ENCODE results near the gene CYP4F2.
"Not testable (repeated sequence)": the region's sequence is repeated elsewhere in the genome, so short reads cannot be mapped to it uniquely, and the experiment has no call there.

Gene CYP4F2

GRCh38 chr19:15900504-15900903 is 2.6 kb upstream of the CYP4F2 start:
- Histone ChIP-seq H3K36me3 (ENCODE audit: insufficient read depth, low read length) (no peaks in the 10 kb centered on the region), H3K27me3 (ENCODE audit: insufficient read depth, low read length) (peaks cover 8% of the 10 kb centered on the region; the same call in 1 of the 2 replicates), H2AFZ (ENCODE audit: low read length, unreplicated experiment) (no peak overlapping the region), H3K4me3 (ENCODE audit: low read depth, low read length) (no peak overlapping the region), H3K4me1 (ENCODE audit: control insufficient read depth, insufficient read depth, low read length, unreplicated experiment) (no peaks in the 10 kb centered on the region), H3K27ac (ENCODE audit: low read depth, low read length) (no peak overlapping the region), H3K79me2 (ENCODE audit: control insufficient read depth, insufficient read depth, low read length, unreplicated experiment) (no peaks in the 10 kb centered on the region)

DNA sequence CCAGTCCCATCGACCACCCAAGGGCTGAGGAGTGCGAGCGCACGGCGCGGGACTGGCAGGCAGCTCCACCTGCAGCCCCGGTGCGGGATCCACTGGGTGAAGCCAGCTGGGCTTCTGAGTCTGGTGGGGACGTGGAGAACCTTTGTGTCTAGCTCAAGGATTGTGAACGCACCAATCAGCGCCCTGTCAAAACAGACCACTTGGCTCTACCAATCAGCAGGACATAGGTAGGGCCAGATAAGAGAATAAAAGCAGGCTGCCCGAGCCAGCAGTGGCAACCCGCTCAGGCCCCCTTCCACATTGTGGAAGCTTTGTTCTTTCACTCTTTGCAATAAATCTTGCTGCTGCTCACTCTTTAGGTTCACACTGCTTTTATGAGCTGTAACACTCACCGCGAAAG is 2.2 kb upstream of the CYP4F2 start:
- not testable (repeated sequence) for H3K79me2 ChIP-seq (ENCODE audit: control insufficient read depth, insufficient read depth, low read length, unreplicated experiment); H3K4me1 ChIP-seq (ENCODE audit: control insufficient read depth, insufficient read depth, low read length, unreplicated experiment); H3K27me3 ChIP-seq (ENCODE audit: insufficient read depth, low read length); H3K27ac ChIP-seq (ENCODE audit: low read depth, low read length); H3K4me3 ChIP-seq (ENCODE audit: low read depth, low read length); H2AFZ ChIP-seq (ENCODE audit: low read length, unreplicated experiment); H3K36me3 ChIP-seq (ENCODE audit: insufficient read depth, low read length)

GRCh38 chr19:15899561-15899960 is 1.7 kb upstream of the CYP4F2 start:
- not testable (repeated sequence) for H3K27me3 ChIP-seq (ENCODE audit: insufficient read depth, low read length); H3K4me3 ChIP-seq (ENCODE audit: low read depth, low read length); H2AFZ ChIP-seq (ENCODE audit: low read length, unreplicated experiment); H3K27ac ChIP-seq (ENCODE audit: low read depth, low read length); H3K36me3 ChIP-seq (ENCODE audit: insufficient read depth, low read length); H3K4me1 ChIP-seq (ENCODE audit: control insufficient read depth, insufficient read depth, low read length, unreplicated experiment); H3K79me2 ChIP-seq (ENCODE audit: control insufficient read depth, insufficient read depth, low read length, unreplicated experiment)

- peaks cover 8% of the 10 kb centered on the region; the same call in 1 of the 2 replicates for H3K27me3 ChIP-seq (ENCODE audit: insufficient read depth, low read length)
- H3K27ac ChIP-seq (ENCODE audit: low read depth, low read length) = no peak overlapping the region
- no peaks in the 10 kb centered on the region for H3K36me3 ChIP-seq (ENCODE audit: insufficient read depth, low read length)
- no peak overlapping the region for H2AFZ ChIP-seq (ENCODE audit: low read length, unreplicated experiment)
- no peaks in the 10 kb centered on the region for H3K79me2 ChIP-seq (ENCODE audit: control insufficient read depth, insufficient read depth, low read length, unreplicated experiment)
- no peaks in the 10 kb centered on the region for H3K4me1 ChIP-seq (ENCODE audit: control insufficient read depth, insufficient read depth, low read length, unreplicated experiment)
- no peak overlapping the region for H3K4me3 ChIP-seq (ENCODE audit: low read depth, low read length)
These were observed 692 bp downstream of the CYP4F2 start for GRCh38 chr19:15897026-15897737.

GRCh38 chr19:15895876-15896430 is 1.9 kb downstream of the CYP4F2 start:
- Histone ChIP-seq H3K27me3 (ENCODE audit: insufficient read depth, low read length) (peaks cover 5% of the 10 kb centered on the region; the same call in 1 of the 2 replicates), H2AFZ (ENCODE audit: low read length, unreplicated experiment) (no peak overlapping the region), H3K79me2 (ENCODE audit: control insufficient read depth, insufficient read depth, low read length, unreplicated experiment) (no peaks in the 10 kb centered on the region), H3K4me1 (ENCODE audit: control insufficient read depth, insufficient read depth, low read length, unreplicated experiment) (no peaks in the 10 kb centered on the region), H3K36me3 (ENCODE audit: insufficient read depth, low read length) (no peaks in the 10 kb centered on the region), H3K4me3 (ENCODE audit: low read depth, low read length) (no peak overlapping the region), H3K27ac (ENCODE audit: low read depth, low read length) (no peak overlapping the region)

GRCh38 chr19:15894359-15894758 is 3.5 kb downstream of the CYP4F2 start:
- Histone ChIP-seq H3K79me2 (ENCODE audit: control insufficient read depth, insufficient read depth, low read length, unreplicated experiment) (no peaks in the 10 kb centered on the region), H3K27me3 (ENCODE audit: insufficient read depth, low read length) (no peaks in the 10 kb centered on the region), H3K4me3 (ENCODE audit: low read depth, low read length) (no peak overlapping the region), H3K36me3 (ENCODE audit: insufficient read depth, low read length) (no peaks in the 10 kb centered on the region), H3K4me1 (ENCODE audit: control insufficient read depth, insufficient read depth, low read length, unreplicated experiment) (no peaks in the 10 kb centered on the region), H2AFZ (ENCODE audit: low read length, unreplicated experiment) (no peak overlapping the region), H3K27ac (ENCODE audit: low read depth, low read length) (no peak overlapping the region)

GRCh38 chr19:15893477-15893876 is 4.4 kb downstream of the CYP4F2 start:
- no peaks in the 10 kb centered on the region for H3K36me3 ChIP-seq (ENCODE audit: insufficient read depth, low read length)
- no peaks in the 10 kb centered on the region for H3K4me1 ChIP-seq (ENCODE audit: control insufficient read depth, insufficient read depth, low read length, unreplicated experiment)
- H2AFZ ChIP-seq (ENCODE audit: low read length, unreplicated experiment) = no peak overlapping the region

GRCh38 chr19:15892012-15892411 is 5.9 kb downstream of the CYP4F2 start:
- H2AFZ ChIP-seq (ENCODE audit: low read length, unreplicated experiment) = no peak overlapping the region
- H3K27ac ChIP-seq (ENCODE audit: low read depth, low read length) = no peak overlapping the region
- no peaks in the 10 kb centered on the region for H3K27me3 ChIP-seq (ENCODE audit: insufficient read depth, low read length)
- H3K79me2 ChIP-seq (ENCODE audit: control insufficient read depth, insufficient read depth, low read length, unreplicated experiment) = no peaks in the 10 kb centered on the region
- no peaks in the 10 kb centered on the region for H3K4me1 ChIP-seq (ENCODE audit: control insufficient read depth, insufficient read depth, low read length, unreplicated experiment)
- H3K4me3 ChIP-seq (ENCODE audit: low read depth, low read length) = no peak overlapping the region
- H3K36me3 ChIP-seq (ENCODE audit: insufficient read depth, low read length) = no peaks in the 10 kb centered on the region

More at GRCh38 chr19:15893477-15893876, 4.4 kb downstream of the CYP4F2 start:
- Histone ChIP-seq H3K27ac (ENCODE audit: low read depth, low read length) (no peak overlapping the region), H3K27me3 (ENCODE audit: insufficient read depth, low read length) (no peaks in the 10 kb centered on the region), H3K79me2 (ENCODE audit: control insufficient read depth, insufficient read depth, low read length, unreplicated experiment) (no peaks in the 10 kb centered on the region), H3K4me3 (ENCODE audit: low read depth, low read length) (no peak overlapping the region)

DNA sequence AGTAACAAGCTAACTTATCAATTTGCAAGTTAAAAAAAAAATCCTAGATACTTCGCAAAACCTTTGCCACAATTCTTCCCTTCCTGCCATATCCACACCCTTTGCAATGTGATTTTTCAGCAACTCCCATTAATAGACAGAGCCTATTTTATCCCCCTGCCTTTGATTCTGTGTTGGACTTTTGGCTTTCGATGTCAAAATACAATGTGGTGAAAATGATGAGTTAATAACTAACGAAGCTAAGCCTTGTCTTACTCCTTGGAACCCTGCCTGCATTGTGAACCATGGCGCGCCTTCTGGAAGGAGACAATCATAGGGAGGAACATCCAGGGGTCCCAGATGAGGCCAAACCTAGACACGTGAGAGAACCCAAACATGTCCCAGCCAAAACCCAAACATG is 6.4 kb downstream of the CYP4F2 start:
- H3K79me2 ChIP-seq (ENCODE audit: control insufficient read depth, insufficient read depth, low read length, unreplicated experiment) = no peaks in the 10 kb centered on the region
- no peak overlapping the region for H2AFZ ChIP-seq (ENCODE audit: low read length, unreplicated experiment)
- H3K36me3 ChIP-seq (ENCODE audit: insufficient read depth, low read length) = no peaks in the 10 kb centered on the region

DNA sequence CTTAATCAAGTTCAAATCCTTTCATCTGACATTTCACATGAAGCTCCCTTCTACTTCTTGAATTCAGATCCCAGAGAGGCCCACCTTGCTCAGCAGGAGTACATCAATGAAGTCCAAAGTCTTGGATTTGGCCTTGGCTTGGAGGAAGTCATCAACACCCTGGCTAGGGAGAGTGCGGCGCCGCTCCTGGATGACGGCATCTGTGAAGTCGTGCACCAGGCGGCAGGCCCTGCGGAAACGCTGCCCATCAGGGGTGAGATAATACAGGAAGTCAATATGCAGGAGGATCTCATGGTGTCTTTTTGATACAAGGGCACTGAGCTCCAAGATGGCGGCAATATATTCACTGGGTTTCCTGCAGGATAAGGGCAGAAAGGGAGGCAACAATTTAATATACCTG is 8.5 kb downstream of the CYP4F2 start:
- H3K4me1 ChIP-seq (ENCODE audit: control insufficient read depth, insufficient read depth, low read length, unreplicated experiment); H3K79me2 ChIP-seq (ENCODE audit: control insufficient read depth, insufficient read depth, low read length, unreplicated experiment); H3K27ac ChIP-seq (ENCODE audit: low read depth, low read length); H2AFZ ChIP-seq (ENCODE audit: low read length, unreplicated experiment); H3K4me3 ChIP-seq (ENCODE audit: low read depth, low read length); H3K27me3 ChIP-seq (ENCODE audit: insufficient read depth, low read length); H3K36me3 ChIP-seq (ENCODE audit: insufficient read depth, low read length): not testable (repeated sequence)

More for the DNA sequence above, 6.4 kb downstream of the CYP4F2 start:
- H3K4me1 ChIP-seq (ENCODE audit: control insufficient read depth, insufficient read depth, low read length, unreplicated experiment) = no peaks in the 10 kb centered on the region
- H3K27ac ChIP-seq (ENCODE audit: low read depth, low read length) = no peak overlapping the region
- H3K4me3 ChIP-seq (ENCODE audit: low read depth, low read length) = no peak overlapping the region
- H3K27me3 ChIP-seq (ENCODE audit: insufficient read depth, low read length) = no peaks in the 10 kb centered on the region

GRCh38 chr19:15885919-15886318 is 12.0 kb downstream of the CYP4F2 start:
- Histone ChIP-seq H3K4me3 (ENCODE audit: low read depth, low read length) (no peak overlapping the region), H3K79me2 (ENCODE audit: control insufficient read depth, insufficient read depth, low read length, unreplicated experiment) (no peaks in the 10 kb centered on the region), H2AFZ (ENCODE audit: low read length, unreplicated experiment) (no peak overlapping the region), H3K27me3 (ENCODE audit: insufficient read depth, low read length) (0 out of 2 replicates have a peak, but pooled peaks cover 3% of the 10 kb centered on the region), H3K4me1 (ENCODE audit: control insufficient read depth, insufficient read depth, low read length, unreplicated experiment) (no peaks in the 10 kb centered on the region), H3K36me3 (ENCODE audit: insufficient read depth, low read length) (no peaks in the 10 kb centered on the region), H3K27ac (ENCODE audit: low read depth, low read length) (no peak overlapping the region)

Measured in ACC112 (cell line).